ENCODE measurements around the gene GATAD2B. TPM values are rescaled to one million over a fixed set of nuclear protein-coding genes. Genes with fewer than 3 reads are reported as not detected.

GATAD2B gene
- total RNA-seq, 2 experiments from 2014 or later, result 59.5 to 59.8 TPM

DNA sequence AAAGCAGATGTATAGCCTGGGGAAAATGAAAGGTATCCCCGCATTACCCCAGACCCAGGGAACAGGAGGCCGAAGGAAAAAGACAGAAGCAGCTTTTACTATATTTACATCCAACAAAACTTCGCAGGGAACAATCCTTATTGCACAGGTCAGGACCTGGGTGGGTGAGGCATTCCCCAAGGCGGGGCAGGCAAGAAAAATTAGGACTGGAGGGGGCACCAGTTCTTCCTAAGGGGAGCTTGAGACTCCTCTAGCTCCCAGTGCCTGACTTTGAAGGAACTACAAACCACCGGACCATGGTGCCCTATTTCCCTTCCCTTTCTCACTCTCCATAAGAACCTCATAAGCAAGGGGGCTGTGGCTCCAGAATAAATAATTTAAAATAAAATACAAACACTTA lies 6.7 kb upstream of the GATAD2B start:
- ChIA-PET CTCF (interaction anchor here (1.1 to 2.4 kb wide), 3 partner anchors 17 to 58 kb away, joined by 3 to 10 read pairs (median 5); partner anchors contain the start of genes DENND4B and RAB13), POLR2A (interaction anchor here (0.9 to 2.1 kb wide), 6 partner anchors 10 to 61 kb away, joined by 3 to 20 read pairs (median 6); partner anchors contain the start of genes DENND4B and RPS27)
- ATAC-seq, result no peak
- peaks cover 11% of the 10 kb centered on the region for H3K36me3 Mint-ChIP-seq (ENCODE audit: low read depth)
- no peak for DNase-seq
- TF ChIP-seq, protein P1, sequence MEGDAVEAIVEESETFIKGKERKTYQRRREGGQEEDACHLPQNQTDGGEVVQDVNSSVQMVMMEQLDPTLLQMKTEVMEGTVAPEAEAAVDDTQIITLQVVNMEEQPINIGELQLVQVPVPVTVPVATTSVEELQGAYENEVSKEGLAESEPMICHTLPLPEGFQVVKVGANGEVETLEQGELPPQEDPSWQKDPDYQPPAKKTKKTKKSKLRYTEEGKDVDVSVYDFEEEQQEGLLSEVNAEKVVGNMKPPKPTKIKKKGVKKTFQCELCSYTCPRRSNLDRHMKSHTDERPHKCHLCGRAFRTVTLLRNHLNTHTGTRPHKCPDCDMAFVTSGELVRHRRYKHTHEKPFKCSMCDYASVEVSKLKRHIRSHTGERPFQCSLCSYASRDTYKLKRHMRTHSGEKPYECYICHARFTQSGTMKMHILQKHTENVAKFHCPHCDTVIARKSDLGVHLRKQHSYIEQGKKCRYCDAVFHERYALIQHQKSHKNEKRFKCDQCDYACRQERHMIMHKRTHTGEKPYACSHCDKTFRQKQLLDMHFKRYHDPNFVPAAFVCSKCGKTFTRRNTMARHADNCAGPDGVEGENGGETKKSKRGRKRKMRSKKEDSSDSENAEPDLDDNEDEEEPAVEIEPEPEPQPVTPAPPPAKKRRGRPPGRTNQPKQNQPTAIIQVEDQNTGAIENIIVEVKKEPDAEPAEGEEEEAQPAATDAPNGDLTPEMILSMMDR (IDR thresholded peaks at IDR 0.05), result no peak
- intact Hi-C loops (cut with micrococcal nuclease), result no loop called here
- H3K4me3 Mint-ChIP-seq, result no peak overlapping the region
- H3K9me3 Mint-ChIP-seq, result no peaks in the 10 kb centered on the region
- H3K4me1 Mint-ChIP-seq (ENCODE audit: low read depth), result peaks cover 12% of the 10 kb centered on the region
- no peaks in the 10 kb centered on the region for H3K27me3 Mint-ChIP-seq
- peak overlapping the region; percentile 74 for H3K27ac Mint-ChIP-seq

DNA sequence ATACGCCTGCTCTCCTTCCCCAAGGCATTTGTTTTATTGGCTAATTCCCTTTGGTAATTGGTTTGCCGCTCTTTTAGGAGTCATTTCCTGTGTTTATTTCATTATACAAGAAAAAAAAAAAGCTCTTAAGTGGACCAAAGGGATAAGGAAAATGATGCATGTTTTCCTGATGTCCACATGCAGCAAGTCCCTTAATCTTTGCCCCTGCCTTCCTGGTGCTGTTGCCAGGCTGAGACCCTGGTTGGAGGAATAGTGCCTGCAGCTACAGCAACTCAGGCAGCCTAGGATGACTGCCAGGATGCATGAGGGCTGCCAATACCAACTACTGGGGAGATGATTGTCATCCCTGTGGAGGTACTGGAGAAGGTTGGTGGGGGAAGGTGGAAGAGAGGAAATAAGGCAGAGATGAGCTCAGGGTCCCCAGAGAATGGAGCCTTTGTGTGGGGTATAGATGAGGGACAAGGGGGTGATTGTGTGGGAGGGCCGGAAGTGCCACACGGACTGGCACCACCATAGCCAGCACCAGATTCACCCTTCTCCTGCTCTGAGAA lies 6.1 kb upstream of the GATAD2B start:
- peaks cover 14% of the 10 kb centered on the region for H3K4me1 Mint-ChIP-seq (ENCODE audit: low read depth)
- POLR2A ChIA-PET, result interaction anchor here (1.6 to 2.1 kb wide), 4 partner anchors 10 to 62 kb away, joined by 4 to 20 read pairs (median 12); partner anchors contain the start of genes DENND4B and RPS27
- H3K27me3 Mint-ChIP-seq, result no peaks in the 10 kb centered on the region
- TF ChIP-seq, protein P1 (IDR thresholded peaks at IDR 0.05), result no peak
- peak overlapping the region; percentile 74 for H3K27ac Mint-ChIP-seq
- no peaks in the 10 kb centered on the region for H3K9me3 Mint-ChIP-seq
- ATAC-seq (no peak), DNase-seq (no peak)
- CTCF ChIA-PET, result interaction anchor here (1.1 to 2.4 kb wide), 3 partner anchors 18 to 58 kb away, joined by 3 to 10 read pairs (median 5); partner anchors contain the start of genes DENND4B and RAB13
- H3K4me3 Mint-ChIP-seq, result no peak overlapping the region
- H3K36me3 Mint-ChIP-seq (ENCODE audit: low read depth), result peaks cover 11% of the 10 kb centered on the region
- intact Hi-C loops (cut with micrococcal nuclease), result no loop called here

DNA sequence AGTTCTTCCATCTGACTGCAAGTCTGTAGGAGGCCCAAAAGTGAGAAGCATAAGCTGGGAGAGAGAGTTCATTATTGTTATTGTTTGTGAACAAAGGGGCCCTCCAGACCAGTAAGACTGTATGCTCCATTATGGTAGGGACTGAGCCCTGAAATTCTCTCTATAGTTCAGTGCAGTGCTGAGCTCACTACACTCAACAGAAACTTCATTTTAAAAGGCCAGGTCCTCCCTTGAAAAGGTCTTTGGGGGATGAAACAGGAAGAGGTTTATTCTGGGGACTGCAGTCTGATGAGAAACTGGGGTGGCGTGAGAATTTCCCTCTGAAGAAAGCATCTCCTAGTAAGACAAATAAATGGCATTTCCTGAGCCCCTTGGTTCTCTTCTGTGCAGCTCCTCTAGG lies 5.5 kb upstream of the GATAD2B start:
- Mint-ChIP-seq H3K4me3 (no peak overlapping the region), H3K4me1 (ENCODE audit: low read depth) (peaks cover 16% of the 10 kb centered on the region)

DNA sequence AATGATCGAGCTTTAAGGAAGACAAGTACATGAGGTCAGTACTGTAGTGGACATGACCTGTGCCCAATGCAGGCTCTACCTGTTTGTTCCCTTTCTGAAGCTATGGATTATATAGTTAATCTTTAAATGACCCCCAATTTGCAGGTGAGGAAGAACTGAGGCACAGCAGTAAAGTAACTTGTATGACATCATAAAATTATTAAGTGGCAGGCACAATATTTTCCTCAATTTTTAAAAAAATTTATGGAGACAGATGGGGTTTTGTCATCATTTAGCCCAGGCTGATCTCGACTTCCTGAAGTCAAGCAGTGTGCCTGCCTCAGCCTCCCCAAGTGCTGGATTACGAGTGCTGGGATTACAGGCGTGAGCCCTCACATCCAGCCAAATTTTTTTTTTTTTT lies 3.6 kb upstream of the GATAD2B start:
- ChIA-PET POLR2A (interaction anchor here (1.6 to 9.9 kb wide), 2 partner anchors 16 to 40 kb away, joined by 5 to 126 read pairs; partner anchors contain the start of gene DENND4B), CTCF (interaction anchor here (1.1 to 2.5 kb wide), 2 partner anchors 20 to 130 kb away, joined by 4 to 6 read pairs; partner anchors contain the start of gene DENND4B)
- no peak for ATAC-seq
- Mint-ChIP-seq H3K4me3 (no peak overlapping the region), H3K9me3 (no peaks in the 10 kb centered on the region), H3K4me1 (ENCODE audit: low read depth) (peaks cover 17% of the 10 kb centered on the region), H3K36me3 (ENCODE audit: low read depth) (peaks cover 9% of the 10 kb centered on the region), H3K27ac (no peak overlapping the region), H3K27me3 (no peaks in the 10 kb centered on the region)
- DNase-seq, result no peak
- TF ChIP-seq, protein P1 (IDR thresholded peaks at IDR 0.05), result no peak
- intact Hi-C loops (cut with micrococcal nuclease), result no loop called here

More for the DNA sequence above, 5.5 kb upstream of the GATAD2B start:
- Mint-ChIP-seq H3K36me3 (ENCODE audit: low read depth) (peaks cover 9% of the 10 kb centered on the region), H3K9me3 (no peaks in the 10 kb centered on the region), H3K27me3 (no peaks in the 10 kb centered on the region), H3K27ac (peak overlapping the region; percentile 74)
- ChIA-PET CTCF (interaction anchor here (1.2 to 2.4 kb wide), 2 partner anchors 18 to 59 kb away, joined by 5 to 10 read pairs; partner anchors contain the start of gene DENND4B), POLR2A (interaction anchor here (0.7 to 2.1 kb wide), 5 partner anchors 11 to 459 kb away, joined by 3 to 20 read pairs (median 8); partner anchors contain the start of genes DENND4B and RPS27)
- no peak for DNase-seq
- ATAC-seq, result peak; percentile 32
- intact Hi-C loops (cut with micrococcal nuclease), result no loop called here
- TF ChIP-seq, protein P1 (IDR thresholded peaks at IDR 0.05), result no peak

Data from activated CD8-positive, alpha-beta T cell treated with anti-CD3 and anti-CD28 coated beads for 36 hours (primary cell).